Neural cell (in vitro differentiated cells): ENCODE measurements around the gene CENPA. TPM values are rescaled to one million over a fixed set of nuclear protein-coding genes. Genes with fewer than 3 reads are reported as not detected.
A peak's percentile ranks its signal among the peaks of the same experiment; 100 is the strongest.

Experiments
- H2AFZ ChIP-seq: fragments of 200-600, 300-800 bp; sonication (generic), shearing (Covaris generic); 2 replicates; pipeline ENCODE4 v1.6.0; 2014; ENCODE audit warnings: low read depth, mild to moderate bottlenecking, antibody characterized with exemption, low read length, moderate library complexity
- H3F3A ChIP-seq: fragments of 200-600 bp; shearing (Covaris generic); 2 replicates; pipeline ENCODE4 v1.6.1; 2016; ENCODE audit warnings: mild to moderate bottlenecking, moderate library complexity, mixed read lengths, antibody characterized with exemption, low read length; ENCODE audit not compliant: insufficient read depth, poor library complexity, severe bottlenecking
- H3K27ac ChIP-seq: fragments of 200-600, 300-800 bp; sonication (generic), shearing (Covaris generic); 2 replicates; pipeline ENCODE4 v1.5.1; 2014; ENCODE audit warnings: mild to moderate bottlenecking, low read length, moderate library complexity
- H3K27me3 ChIP-seq: fragments of 300-800, 200-600 bp; sonication (generic), shearing (Covaris generic); 2 replicates; pipeline ENCODE4 v1.6.0; 2014; ENCODE audit warnings: mild to moderate bottlenecking, low read depth, low read length, moderate library complexity; ENCODE audit not compliant: insufficient read depth
- H3K36me3 ChIP-seq: fragments of 300-800, 200-600 bp; sonication (generic), shearing (Covaris generic); 2 replicates; pipeline ENCODE4 v1.5.1; 2014; ENCODE audit warnings: mild to moderate bottlenecking, antibody characterized with exemption, low read length, moderate library complexity; ENCODE audit not compliant: insufficient read depth
- H3K4me2 ChIP-seq: fragments of 300-800, 200-600 bp; sonication (generic), shearing (Covaris generic); 2 replicates; pipeline ENCODE4 v1.6.0; 2014; ENCODE audit warnings: mild to moderate bottlenecking, low read length
- H3K4me3 ChIP-seq: fragments of 300-800, 200-600 bp; sonication (generic), shearing (Covaris generic); 2 replicates; pipeline ENCODE4 v1.5.1; 2014; ENCODE audit warnings: mild to moderate bottlenecking, low read length, moderate library complexity
- H3K79me2 ChIP-seq: fragments of 200-600 bp; shearing (Covaris generic); replicated peaks from 2 replicates; pipeline ENCODE4 v1.6.0; 2014; ENCODE audit warnings: mild to moderate bottlenecking, low read length, moderate library complexity; ENCODE audit not compliant: insufficient read depth
- H3K9ac ChIP-seq: fragments of 300-800, 200-600 bp; sonication (generic), shearing (Covaris generic); 2 replicates; pipeline ENCODE4 v1.6.1; 2016; ENCODE audit warnings: mild to moderate bottlenecking, low read length, mixed read lengths
- H3K9me2 ChIP-seq: fragments of 200-600 bp; shearing (Covaris generic); 2 replicates; pipeline ENCODE4 v1.6.1; 2016; ENCODE audit warnings: mild to moderate bottlenecking, low read length, mixed read lengths; ENCODE audit not compliant: insufficient read depth
- H3K9me3 ChIP-seq: fragments of 200-600, 300-800 bp; sonication (generic), shearing (Covaris generic); 2 replicates; pipeline ENCODE4 v1.6.1; 2016; ENCODE audit warnings: mild to moderate bottlenecking, mixed run types, low read length, moderate library complexity, mixed read lengths
- H4K20me1 ChIP-seq: fragments of 200-600 bp; shearing (Covaris generic); 2 replicates; pipeline ENCODE4 v1.6.1; 2016; ENCODE audit warnings: mild to moderate bottlenecking, mixed run types; ENCODE audit not compliant: insufficient read depth
- EP300 ChIP-seq: fragments of 450-650 bp; conservative IDR thresholded peaks from 2 replicates; pipeline ENCODE4 v1.6.1; 2014; ENCODE audit warnings: antibody characterized with exemption, mild to moderate bottlenecking, moderate library complexity; ENCODE audit not compliant: poor library complexity, severe bottlenecking
- EZH2 ChIP-seq: fragments of 200-600, 300-800 bp; shearing (Covaris generic), sonication (generic); IDR thresholded peaks from 2 replicates; pipeline ENCODE4 v1.6.1; 2014; ENCODE audit warnings: antibody characterized with exemption, low read length, borderline replicate concordance, mild to moderate bottlenecking; ENCODE audit not compliant: insufficient read depth, poor library complexity, severe bottlenecking
- MXI1 ChIP-seq: fragments of 450-650 bp; conservative IDR thresholded peaks from 2 replicates; pipeline ENCODE4 v1.6.1; 2014; ENCODE audit warnings: antibody characterized with exemption, mild to moderate bottlenecking; ENCODE audit not compliant: poor library complexity, severe bottlenecking
- POLR2AphosphoS5 ChIP-seq: IDR thresholded peaks from 2 replicates; pipeline ENCODE4 v1.6.1; 2012
- RAD21 ChIP-seq: fragments of 450-650 bp; conservative IDR thresholded peaks from 2 replicates; pipeline ENCODE4 v1.6.1; 2014; ENCODE audit warnings: antibody characterized with exemption, mild to moderate bottlenecking, moderate library complexity
- SMC3 ChIP-seq: fragments of 450-650 bp; conservative IDR thresholded peaks from 2 replicates; pipeline ENCODE4 v1.6.1; 2014; ENCODE audit warnings: antibody characterized with exemption, mild to moderate bottlenecking, moderate library complexity; ENCODE audit not compliant: poor library complexity
- TAF1 ChIP-seq: IDR thresholded peaks from 2 replicates; pipeline ENCODE4 v1.6.1; 2012; ENCODE audit warnings: low read depth
- polyA minus RNA-seq: library from RNA; depleted of rRNA, polyadenylated mRNA; stranded (reverse); fragments of >200 nt; gene quantifications from 2 replicates; pipeline ENCODE4 v1.2.3, GENCODE V29; 2014
- polyA plus RNA-seq: library from polyadenylated mRNA; depleted of rRNA; stranded (reverse); fragments of >200 nt; gene quantifications from 2 replicates; pipeline ENCODE4 v1.2.3, GENCODE V29; 2014
- TF ChIP-seq, protein P1 (sequence below): IDR thresholded peaks from 2 replicates; pipeline ENCODE4 v1.6.1; 2012; ENCODE audit warnings: borderline replicate concordance
- TF ChIP-seq, protein P2 (sequence below): fragments of 450-650 bp; IDR thresholded peaks from 2 replicates; pipeline ENCODE4 v1.5.1; 2014; ENCODE audit warnings: antibody characterized with exemption, mild to moderate bottlenecking, moderate library complexity; ENCODE audit not compliant: poor library complexity, severe bottlenecking

Gene CENPA
- 0.54 and 2.1 TPM in 2 replicates for polyA plus RNA-seq
- polyA minus RNA-seq, result 0.49 TPM in 1 of 2 replicates, not detected in the other

DNA sequence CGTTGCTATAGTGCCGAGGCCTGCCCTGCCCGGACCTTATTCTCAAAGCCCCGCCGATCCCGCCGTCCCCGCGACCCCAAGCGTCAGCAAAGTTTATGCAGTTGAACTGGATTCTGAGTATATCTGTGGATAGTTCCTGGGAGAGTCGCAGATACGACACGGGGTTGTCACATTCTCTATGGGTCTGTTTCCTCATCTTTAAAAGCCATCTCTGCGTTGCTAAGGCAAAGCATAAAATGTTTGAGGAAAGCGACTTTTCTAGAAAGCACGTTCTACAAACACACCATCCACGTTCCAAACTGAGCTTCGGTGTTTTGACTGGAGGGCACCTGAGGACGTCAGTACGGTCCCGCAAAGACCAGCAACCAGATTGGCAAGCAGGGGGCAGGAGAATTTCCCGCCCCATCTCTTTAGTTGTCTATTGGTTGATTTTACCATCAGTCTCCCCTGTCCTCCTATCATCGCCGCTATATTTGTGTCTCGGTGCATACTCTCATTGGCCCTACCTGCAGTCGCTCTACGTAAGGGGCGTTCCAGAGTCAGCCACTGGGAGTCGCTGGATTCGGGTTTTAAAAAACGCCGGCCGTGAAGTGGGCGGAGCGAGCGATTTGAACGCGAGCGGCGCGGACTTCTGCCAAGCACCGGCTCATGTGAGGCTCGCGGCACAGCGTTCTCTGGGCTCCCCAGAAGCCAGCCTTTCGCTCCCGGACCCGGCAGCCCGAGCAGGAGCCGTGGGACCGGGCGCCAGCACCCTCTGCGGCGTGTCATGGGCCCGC is at the start of gene CENPA:
CENPA (plus strand) TSS at position 626 of the 776 bp plus-strand sequence; CDS start at position 767, 141 bp downstream.
- Histone ChIP-seq H3K79me2 (no peaks in the 10 kb centered on the region), H3K4me3 (peak within 1 kb of the TSS; percentile 67), H3F3A (no peaks in the 10 kb centered on the region), H3K9me3 (no peaks in the 10 kb centered on the region), H3K27ac (peak within 1 kb of the TSS; percentile 18), H3K9me2 (no peaks in the 10 kb centered on the region), H2AFZ (no peak within 1 kb of the TSS), H3K9ac (no peak within 1 kb of the TSS), H4K20me1 (no peaks in the 10 kb centered on the region), H3K4me2 (peak within 1 kb of the TSS; percentile 67), H3K27me3 (no peaks in the 10 kb centered on the region), H3K36me3 (no peaks in the 10 kb centered on the region)
- TF ChIP-seq RAD21 (peak; percentile 28), TAF1 (no peak), MXI1 (peak; percentile 99), SMC3 (peak; percentile 46), EP300 (peak; percentile 17), EZH2 (no peak), POLR2AphosphoS5 (peak; percentile 53)
- TF ChIP-seq, protein P1, sequence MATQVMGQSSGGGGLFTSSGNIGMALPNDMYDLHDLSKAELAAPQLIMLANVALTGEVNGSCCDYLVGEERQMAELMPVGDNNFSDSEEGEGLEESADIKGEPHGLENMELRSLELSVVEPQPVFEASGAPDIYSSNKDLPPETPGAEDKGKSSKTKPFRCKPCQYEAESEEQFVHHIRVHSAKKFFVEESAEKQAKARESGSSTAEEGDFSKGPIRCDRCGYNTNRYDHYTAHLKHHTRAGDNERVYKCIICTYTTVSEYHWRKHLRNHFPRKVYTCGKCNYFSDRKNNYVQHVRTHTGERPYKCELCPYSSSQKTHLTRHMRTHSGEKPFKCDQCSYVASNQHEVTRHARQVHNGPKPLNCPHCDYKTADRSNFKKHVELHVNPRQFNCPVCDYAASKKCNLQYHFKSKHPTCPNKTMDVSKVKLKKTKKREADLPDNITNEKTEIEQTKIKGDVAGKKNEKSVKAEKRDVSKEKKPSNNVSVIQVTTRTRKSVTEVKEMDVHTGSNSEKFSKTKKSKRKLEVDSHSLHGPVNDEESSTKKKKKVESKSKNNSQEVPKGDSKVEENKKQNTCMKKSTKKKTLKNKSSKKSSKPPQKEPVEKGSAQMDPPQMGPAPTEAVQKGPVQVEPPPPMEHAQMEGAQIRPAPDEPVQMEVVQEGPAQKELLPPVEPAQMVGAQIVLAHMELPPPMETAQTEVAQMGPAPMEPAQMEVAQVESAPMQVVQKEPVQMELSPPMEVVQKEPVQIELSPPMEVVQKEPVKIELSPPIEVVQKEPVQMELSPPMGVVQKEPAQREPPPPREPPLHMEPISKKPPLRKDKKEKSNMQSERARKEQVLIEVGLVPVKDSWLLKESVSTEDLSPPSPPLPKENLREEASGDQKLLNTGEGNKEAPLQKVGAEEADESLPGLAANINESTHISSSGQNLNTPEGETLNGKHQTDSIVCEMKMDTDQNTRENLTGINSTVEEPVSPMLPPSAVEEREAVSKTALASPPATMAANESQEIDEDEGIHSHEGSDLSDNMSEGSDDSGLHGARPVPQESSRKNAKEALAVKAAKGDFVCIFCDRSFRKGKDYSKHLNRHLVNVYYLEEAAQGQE, result no peak
- TF ChIP-seq, protein P2, sequence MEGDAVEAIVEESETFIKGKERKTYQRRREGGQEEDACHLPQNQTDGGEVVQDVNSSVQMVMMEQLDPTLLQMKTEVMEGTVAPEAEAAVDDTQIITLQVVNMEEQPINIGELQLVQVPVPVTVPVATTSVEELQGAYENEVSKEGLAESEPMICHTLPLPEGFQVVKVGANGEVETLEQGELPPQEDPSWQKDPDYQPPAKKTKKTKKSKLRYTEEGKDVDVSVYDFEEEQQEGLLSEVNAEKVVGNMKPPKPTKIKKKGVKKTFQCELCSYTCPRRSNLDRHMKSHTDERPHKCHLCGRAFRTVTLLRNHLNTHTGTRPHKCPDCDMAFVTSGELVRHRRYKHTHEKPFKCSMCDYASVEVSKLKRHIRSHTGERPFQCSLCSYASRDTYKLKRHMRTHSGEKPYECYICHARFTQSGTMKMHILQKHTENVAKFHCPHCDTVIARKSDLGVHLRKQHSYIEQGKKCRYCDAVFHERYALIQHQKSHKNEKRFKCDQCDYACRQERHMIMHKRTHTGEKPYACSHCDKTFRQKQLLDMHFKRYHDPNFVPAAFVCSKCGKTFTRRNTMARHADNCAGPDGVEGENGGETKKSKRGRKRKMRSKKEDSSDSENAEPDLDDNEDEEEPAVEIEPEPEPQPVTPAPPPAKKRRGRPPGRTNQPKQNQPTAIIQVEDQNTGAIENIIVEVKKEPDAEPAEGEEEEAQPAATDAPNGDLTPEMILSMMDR, result peak; percentile 64

DNA sequence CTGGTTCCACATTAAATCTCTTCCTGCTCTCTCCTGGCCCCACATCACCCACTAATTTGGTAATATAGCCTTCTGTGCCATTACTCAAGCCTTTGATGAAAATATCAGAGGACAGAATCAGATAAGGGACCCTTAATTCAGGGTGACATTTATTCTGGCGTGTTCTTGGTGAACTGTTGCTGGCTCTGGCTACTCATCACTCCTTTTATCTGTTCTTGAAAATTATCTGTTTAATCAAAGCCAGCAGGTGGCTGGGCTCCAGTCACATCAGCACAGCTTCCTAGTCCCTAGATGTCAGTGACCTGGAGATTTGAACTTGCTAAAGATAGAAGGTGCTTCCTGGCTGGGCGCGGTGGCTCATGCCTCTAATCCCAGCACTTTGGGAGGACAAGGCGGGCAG is 48.6 kb upstream of the CENPA start:
- H3F3A ChIP-seq, result no peaks in the 10 kb centered on the region
- H3K79me2 ChIP-seq, result no peaks in the 10 kb centered on the region
- H3K4me2 ChIP-seq, result no peak overlapping the region
- no peaks in the 10 kb centered on the region for H3K36me3 ChIP-seq
- no peak overlapping the region for H3K27ac ChIP-seq
- no peaks in the 10 kb centered on the region for H3K9me2 ChIP-seq
- no peaks in the 10 kb centered on the region for H3K9me3 ChIP-seq
- no peak overlapping the region for H3K9ac ChIP-seq
- no peak overlapping the region for H2AFZ ChIP-seq
- H3K27me3 ChIP-seq, result no peaks in the 10 kb centered on the region
- H4K20me1 ChIP-seq, result no peaks in the 10 kb centered on the region
- H3K4me3 ChIP-seq, result no peak overlapping the region
- no peak for TF ChIP-seq POLR2AphosphoS5
- no peak for TF ChIP-seq EP300
- TF ChIP-seq MXI1, result no peak
